ENCODE measurements around the gene EYA4. TPM values are rescaled to one million over a fixed set of nuclear protein-coding genes. Genes with fewer than 3 reads are reported as not detected.
"Not testable (repeated sequence)": the region's sequence is repeated elsewhere in the genome, so short reads cannot be mapped to it uniquely, and the experiment has no call there.

Gene EYA4
- total RNA-seq, 1 donor from 2014 or later: 9.7 TPM

DNA sequence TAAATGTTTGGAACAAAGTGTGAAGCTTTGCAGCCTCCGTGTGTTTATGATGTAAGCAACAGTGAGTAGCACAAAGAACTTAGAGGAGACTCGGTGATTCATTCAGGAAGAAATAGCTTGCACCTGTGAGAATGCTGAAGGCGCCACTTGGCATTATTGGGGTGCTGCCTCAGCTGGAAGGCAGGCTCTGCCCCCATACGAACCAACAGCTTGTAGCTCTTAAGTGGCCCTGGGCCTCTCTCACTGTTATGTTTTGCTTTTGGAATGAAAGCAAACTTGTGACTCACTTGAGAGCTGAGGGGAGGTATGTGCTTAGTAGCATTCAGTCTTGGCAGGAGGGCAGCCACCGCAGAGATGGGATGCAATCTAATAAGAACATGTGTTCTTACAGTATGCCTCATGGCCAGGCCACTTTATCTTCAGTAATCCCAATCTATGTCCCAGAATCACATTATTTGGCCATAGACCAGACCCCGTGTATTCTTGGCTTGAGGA is 310.7 kb downstream of the EYA4 start:
- Histone ChIP-seq H3K27me3 (ENCODE audit: control insufficient read depth, insufficient read depth, low read length) (no peaks in the 10 kb centered on the region), H3K4me3 (ENCODE audit: low read depth, low read length) (no peak overlapping the region), H3K36me3 (ENCODE audit: control insufficient read depth, insufficient read depth, low read length) (no peaks in the 10 kb centered on the region)
- FAIRE-seq (peak; percentile 94), DNase-seq (ENCODE audit: low read depth) (peak; percentile 71)
- TF ChIP-seq, protein P1, sequence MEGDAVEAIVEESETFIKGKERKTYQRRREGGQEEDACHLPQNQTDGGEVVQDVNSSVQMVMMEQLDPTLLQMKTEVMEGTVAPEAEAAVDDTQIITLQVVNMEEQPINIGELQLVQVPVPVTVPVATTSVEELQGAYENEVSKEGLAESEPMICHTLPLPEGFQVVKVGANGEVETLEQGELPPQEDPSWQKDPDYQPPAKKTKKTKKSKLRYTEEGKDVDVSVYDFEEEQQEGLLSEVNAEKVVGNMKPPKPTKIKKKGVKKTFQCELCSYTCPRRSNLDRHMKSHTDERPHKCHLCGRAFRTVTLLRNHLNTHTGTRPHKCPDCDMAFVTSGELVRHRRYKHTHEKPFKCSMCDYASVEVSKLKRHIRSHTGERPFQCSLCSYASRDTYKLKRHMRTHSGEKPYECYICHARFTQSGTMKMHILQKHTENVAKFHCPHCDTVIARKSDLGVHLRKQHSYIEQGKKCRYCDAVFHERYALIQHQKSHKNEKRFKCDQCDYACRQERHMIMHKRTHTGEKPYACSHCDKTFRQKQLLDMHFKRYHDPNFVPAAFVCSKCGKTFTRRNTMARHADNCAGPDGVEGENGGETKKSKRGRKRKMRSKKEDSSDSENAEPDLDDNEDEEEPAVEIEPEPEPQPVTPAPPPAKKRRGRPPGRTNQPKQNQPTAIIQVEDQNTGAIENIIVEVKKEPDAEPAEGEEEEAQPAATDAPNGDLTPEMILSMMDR (IDR thresholded peaks at IDR 0.05; ENCODE audit: insufficient read depth, low read length, severe bottlenecking): no peak

DNA sequence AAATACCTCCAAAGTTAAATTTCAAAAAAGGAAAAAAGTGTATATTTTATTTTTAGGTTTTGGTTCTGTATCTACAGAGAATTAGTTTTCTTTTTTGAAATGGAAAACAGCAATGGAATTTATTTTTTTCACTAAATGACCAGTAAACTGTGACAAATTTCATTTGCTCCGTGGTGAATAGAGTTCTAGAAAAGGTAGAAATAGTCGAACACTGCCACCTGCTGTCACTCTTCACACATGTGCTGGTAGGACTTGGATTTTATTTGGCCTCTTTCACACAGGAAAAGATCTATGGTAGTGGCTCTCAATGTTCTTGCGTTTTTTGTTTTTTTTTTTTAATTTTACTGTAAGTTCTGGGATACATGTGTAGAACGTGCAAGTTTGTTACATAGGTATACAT is 312.5 kb downstream of the EYA4 start:
- Histone ChIP-seq H3K4me3 (ENCODE audit: low read depth, low read length) (no peak overlapping the region), H3K36me3 (ENCODE audit: control insufficient read depth, insufficient read depth, low read length) (no peaks in the 10 kb centered on the region), H3K27me3 (ENCODE audit: control insufficient read depth, insufficient read depth, low read length) (no peaks in the 10 kb centered on the region)
- DNase-seq (ENCODE audit: low read depth) (peak; percentile 56), FAIRE-seq (no peak)
- TF ChIP-seq, protein P1 (IDR thresholded peaks at IDR 0.05; ENCODE audit: insufficient read depth, low read length, severe bottlenecking): peak; percentile 61

DNA sequence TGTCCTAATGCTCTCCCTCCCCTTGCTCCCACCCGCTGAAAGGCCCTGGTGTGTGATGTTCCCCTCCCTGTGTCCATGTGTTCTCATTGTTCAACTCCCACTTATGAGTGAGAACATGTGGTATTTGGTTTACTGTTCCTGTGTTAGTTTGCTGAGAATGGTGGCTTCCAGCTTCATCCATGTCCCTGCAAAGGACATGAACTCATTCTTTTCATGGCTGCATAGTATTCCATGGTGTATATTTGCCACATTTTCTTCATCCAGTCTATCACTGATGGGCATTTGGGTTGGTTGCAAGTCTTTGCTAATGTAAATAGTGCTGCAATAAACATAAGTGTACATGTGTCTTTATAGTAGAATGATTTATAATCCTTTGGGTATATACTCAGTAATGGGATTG is 313.0 kb downstream of the EYA4 start:
- DNase-seq (ENCODE audit: low read depth); FAIRE-seq; H3K36me3 ChIP-seq (ENCODE audit: control insufficient read depth, insufficient read depth, low read length); H3K27me3 ChIP-seq (ENCODE audit: control insufficient read depth, insufficient read depth, low read length); H3K4me3 ChIP-seq (ENCODE audit: low read depth, low read length): not testable (repeated sequence)

DNA sequence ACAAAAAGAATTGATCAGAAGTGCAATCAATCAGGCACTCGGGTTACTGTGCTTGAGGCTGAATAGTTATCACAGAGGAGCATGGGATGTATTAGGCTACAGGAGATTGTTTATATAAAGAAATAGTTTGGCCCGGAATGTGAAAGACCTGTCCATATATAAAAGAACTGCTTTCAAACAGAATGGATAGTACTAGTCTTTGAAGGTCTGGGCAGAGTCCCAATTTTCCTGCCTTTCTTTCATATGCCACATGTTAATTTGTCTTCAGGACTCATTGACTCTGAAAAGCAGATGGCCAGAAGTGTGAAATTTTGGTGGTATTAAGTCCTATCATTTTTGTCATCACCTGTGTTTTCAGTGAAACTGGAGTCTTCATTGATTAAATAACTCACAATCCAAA is 314.5 kb downstream of the EYA4 start:
- no peaks in the 10 kb centered on the region for H3K36me3 ChIP-seq (ENCODE audit: control insufficient read depth, insufficient read depth, low read length)
- TF ChIP-seq, protein P1 (IDR thresholded peaks at IDR 0.05; ENCODE audit: insufficient read depth, low read length, severe bottlenecking): no peak
- H3K4me3 ChIP-seq (ENCODE audit: low read depth, low read length): no peak overlapping the region
- FAIRE-seq (no peak), DNase-seq (ENCODE audit: low read depth) (no peak)
- H3K27me3 ChIP-seq (ENCODE audit: control insufficient read depth, insufficient read depth, low read length): no peaks in the 10 kb centered on the region

DNA sequence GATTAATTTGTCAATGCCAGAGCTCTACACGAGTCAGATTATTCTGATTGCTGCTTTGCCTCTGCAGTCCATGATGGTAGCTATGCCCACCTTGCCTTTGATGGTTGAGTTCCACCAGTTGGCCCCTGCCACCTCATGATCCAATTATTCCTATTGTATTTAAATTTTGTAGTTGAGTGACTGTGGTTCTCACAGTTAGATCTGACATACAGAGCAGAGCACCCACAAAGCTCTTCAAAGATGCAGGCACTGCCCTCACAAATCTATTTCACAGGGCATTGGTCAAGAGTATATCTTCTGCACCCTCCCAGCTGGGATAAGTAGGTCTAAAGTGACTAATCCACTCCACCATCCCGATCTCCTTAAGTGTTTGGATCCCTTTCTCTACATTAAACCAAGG is 318.8 kb downstream of the EYA4 start:
- FAIRE-seq: no peak
- no peak for DNase-seq (ENCODE audit: low read depth)

DNA sequence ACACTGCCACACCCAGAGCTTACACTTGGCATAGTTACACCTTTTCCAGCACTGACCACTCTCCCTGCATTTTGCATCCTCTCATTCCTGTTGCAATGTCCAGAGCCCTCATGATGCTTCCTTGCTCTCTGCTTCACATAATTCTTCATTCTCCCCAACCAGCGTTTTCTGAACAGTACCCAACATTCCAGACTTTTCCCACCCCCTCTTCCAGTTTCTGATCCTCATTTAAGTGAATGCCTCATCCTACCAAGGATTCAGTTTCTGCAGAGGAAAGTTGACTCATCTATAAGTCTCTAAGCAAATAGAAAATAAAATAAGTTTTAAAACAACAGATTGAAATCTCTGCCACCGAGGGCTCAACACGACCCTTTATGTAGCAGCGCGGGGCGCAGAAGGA is 326.5 kb downstream of the EYA4 start:
- FAIRE-seq (peak; percentile 7), DNase-seq (ENCODE audit: low read depth) (peak; percentile 23)
- Histone ChIP-seq H3K4me3 (ENCODE audit: low read depth, low read length) (no peak overlapping the region), H3K36me3 (ENCODE audit: control insufficient read depth, insufficient read depth, low read length) (no peaks in the 10 kb centered on the region), H3K27me3 (ENCODE audit: control insufficient read depth, insufficient read depth, low read length) (no peaks in the 10 kb centered on the region)
- TF ChIP-seq, protein P1 (IDR thresholded peaks at IDR 0.05; ENCODE audit: insufficient read depth, low read length, severe bottlenecking): no peak

More for the DNA sequence above, 318.8 kb downstream of the EYA4 start:
- TF ChIP-seq, protein P1 (IDR thresholded peaks at IDR 0.05; ENCODE audit: insufficient read depth, low read length, severe bottlenecking): no peak
- no peak overlapping the region for H3K4me3 ChIP-seq (ENCODE audit: low read depth, low read length)
- H3K36me3 ChIP-seq (ENCODE audit: control insufficient read depth, insufficient read depth, low read length): no peaks in the 10 kb centered on the region
- no peaks in the 10 kb centered on the region for H3K27me3 ChIP-seq (ENCODE audit: control insufficient read depth, insufficient read depth, low read length)

Data from bronchial epithelial cell (primary cell).